Measurements from ENCODE around the gene NDUFA7.
"Not testable (repeated sequence)": the region's sequence is repeated elsewhere in the genome, so short reads cannot be mapped to it uniquely, and the experiment has no call there.

Gene NDUFA7

GRCh38 chr19:8322638-8322997, 1.4 kb upstream of the NDUFA7 start:
- ChIA-PET CTCF (interaction anchor here (0.5 kb wide), 1 partner anchor 25 kb away, joined by 3 read pairs; no protein-coding TSS in a partner anchor), POLR2A (interaction anchor here (1.6 to 4.2 kb wide), 3 partner anchors 13 to 29 kb away, joined by 4 to 30 read pairs (median 9); no protein-coding TSS in a partner anchor)
- DNase-seq (ENCODE audit: extremely low spot score): no peak
- TF ChIP-seq SP1 (IDR thresholded peaks at IDR 0.05) (no peak), FOXK2 (IDR thresholded peaks at IDR 0.05) (no peak), FOXM1 (IDR thresholded peaks at IDR 0.05; ENCODE audit: borderline replicate concordance) (no peak), LEF1 (IDR thresholded peaks at IDR 0.05; ENCODE audit: borderline replicate concordance) (no peak), ZNF384 (IDR thresholded peaks at IDR 0.05) (no peak), L3MBTL2 (conservative IDR thresholded peaks at IDR 0.05) (no peak), NFRKB (IDR thresholded peaks at IDR 0.05) (no peak), CTBP1 (IDR thresholded peaks at IDR 0.05; ENCODE audit: borderline replicate concordance) (no peak), FOXA1 (IDR thresholded peaks at IDR 0.05) (no peak), ARNT (IDR thresholded peaks at IDR 0.05) (no peak), ELF4 (IDR thresholded peaks at IDR 0.05) (no peak), HDGF (IDR thresholded peaks at IDR 0.05; ENCODE audit: borderline replicate concordance) (no peak), PKNOX1 (IDR thresholded peaks at IDR 0.05) (no peak)

GRCh38 chr19:8321986-8322637, 937 bp upstream of the NDUFA7 start:
- ChIA-PET POLR2A (interaction anchor here (1.0 to 4.2 kb wide), 7 partner anchors 12 to 378 kb away, joined by 3 to 30 read pairs (median 4); partner anchors contain the start of gene TIMM44), CTCF (no interaction called here)
- no peak for TF ChIP-seq LEF1 (IDR thresholded peaks at IDR 0.05; ENCODE audit: borderline replicate concordance)
- no peak for TF ChIP-seq CTBP1 (IDR thresholded peaks at IDR 0.05; ENCODE audit: borderline replicate concordance)
- no peak for TF ChIP-seq BHLHE40 (IDR thresholded peaks at IDR 0.05; ENCODE audit: borderline replicate concordance)
- no peak for TF ChIP-seq SP1 (IDR thresholded peaks at IDR 0.05)
- TF ChIP-seq PKNOX1 (IDR thresholded peaks at IDR 0.05): no peak
- TF ChIP-seq L3MBTL2 (conservative IDR thresholded peaks at IDR 0.05): no peak
- TF ChIP-seq ELF4 (IDR thresholded peaks at IDR 0.05): no peak
- no peak for TF ChIP-seq HDGF (IDR thresholded peaks at IDR 0.05; ENCODE audit: borderline replicate concordance)
- no peak for TF ChIP-seq FOXK2 (IDR thresholded peaks at IDR 0.05)
- TF ChIP-seq NFRKB (IDR thresholded peaks at IDR 0.05): no peak
- TF ChIP-seq ZNF384 (IDR thresholded peaks at IDR 0.05): no peak
- TF ChIP-seq ARNT (IDR thresholded peaks at IDR 0.05): no peak
- no peak for TF ChIP-seq FOXM1 (IDR thresholded peaks at IDR 0.05; ENCODE audit: borderline replicate concordance)
- no peak for DNase-seq (ENCODE audit: extremely low spot score)

- POLR2A ChIA-PET: interaction anchor here (0.5 to 4.2 kb wide), 7 partner anchors 14 to 377 kb away, joined by 3 to 30 read pairs (median 4); partner anchors contain the start of gene TIMM44
- CTCF ChIA-PET: no interaction called here
- DNase-seq (ENCODE audit: extremely low spot score): no peak
- TF ChIP-seq SP1 (IDR thresholded peaks at IDR 0.05): no peak
- no peak for TF ChIP-seq FOXK2 (IDR thresholded peaks at IDR 0.05)
- TF ChIP-seq LEF1 (IDR thresholded peaks at IDR 0.05; ENCODE audit: borderline replicate concordance): no peak
- TF ChIP-seq ARNT (IDR thresholded peaks at IDR 0.05): no peak
- TF ChIP-seq L3MBTL2 (conservative IDR thresholded peaks at IDR 0.05): no peak
- TF ChIP-seq ZNF384 (IDR thresholded peaks at IDR 0.05): no peak
Observed at GRCh38 chr19:8320564-8321066, 560 bp downstream of the NDUFA7 start.

- no peak for DNase-seq (ENCODE audit: extremely low spot score)
- CTCF ChIA-PET: no interaction called here
- POLR2A ChIA-PET: interaction anchor here (0.5 to 4.2 kb wide), 4 partner anchors 15 to 242 kb away, joined by 3 to 30 read pairs (median 6); no protein-coding TSS in a partner anchor
- TF ChIP-seq SP1 (IDR thresholded peaks at IDR 0.05): no peak
- no peak for TF ChIP-seq FOXK2 (IDR thresholded peaks at IDR 0.05)
- no peak for TF ChIP-seq BHLHE40 (IDR thresholded peaks at IDR 0.05; ENCODE audit: borderline replicate concordance)
- TF ChIP-seq ELF4 (IDR thresholded peaks at IDR 0.05): no peak
- no peak for TF ChIP-seq PKNOX1 (IDR thresholded peaks at IDR 0.05)
- no peak for TF ChIP-seq ARNT (IDR thresholded peaks at IDR 0.05)
- TF ChIP-seq TARDBP (IDR thresholded peaks at IDR 0.05): no peak
- no peak for TF ChIP-seq L3MBTL2 (conservative IDR thresholded peaks at IDR 0.05)
- TF ChIP-seq ZNF384 (IDR thresholded peaks at IDR 0.05): no peak
- TF ChIP-seq FOXM1 (IDR thresholded peaks at IDR 0.05; ENCODE audit: borderline replicate concordance): no peak
- TF ChIP-seq FOXA1 (IDR thresholded peaks at IDR 0.05): no peak
- no peak for TF ChIP-seq HDGF (IDR thresholded peaks at IDR 0.05; ENCODE audit: borderline replicate concordance)
- TF ChIP-seq LEF1 (IDR thresholded peaks at IDR 0.05; ENCODE audit: borderline replicate concordance): no peak
- no peak for TF ChIP-seq NFRKB (IDR thresholded peaks at IDR 0.05)
- TF ChIP-seq SUZ12 (IDR thresholded peaks at IDR 0.05): no peak
- no peak for TF ChIP-seq CTBP1 (IDR thresholded peaks at IDR 0.05; ENCODE audit: borderline replicate concordance)
Observed at GRCh38 chr19:8319807-8320520, 1.2 kb downstream of the NDUFA7 start.

GRCh38 chr19:8318835-8319234, 2.3 kb downstream of the NDUFA7 start:
- DNase-seq (ENCODE audit: extremely low spot score); CTCF ChIA-PET; POLR2A ChIA-PET: not testable (repeated sequence)
- peak; percentile 75 for TF ChIP-seq ZNF384 (IDR thresholded peaks at IDR 0.05)
